Measurements from ENCODE around the gene DNAH6. TPM values are rescaled to one million over a fixed set of nuclear protein-coding genes. Genes with fewer than 3 reads are reported as not detected.

DNAH6 gene
- total and polyA plus RNA-seq, 2 of the 8 experiments (the other 6 are each of a cell fraction or from before 2014, with no cell fraction given): 0.06 to 0.43 TPM

DNA sequence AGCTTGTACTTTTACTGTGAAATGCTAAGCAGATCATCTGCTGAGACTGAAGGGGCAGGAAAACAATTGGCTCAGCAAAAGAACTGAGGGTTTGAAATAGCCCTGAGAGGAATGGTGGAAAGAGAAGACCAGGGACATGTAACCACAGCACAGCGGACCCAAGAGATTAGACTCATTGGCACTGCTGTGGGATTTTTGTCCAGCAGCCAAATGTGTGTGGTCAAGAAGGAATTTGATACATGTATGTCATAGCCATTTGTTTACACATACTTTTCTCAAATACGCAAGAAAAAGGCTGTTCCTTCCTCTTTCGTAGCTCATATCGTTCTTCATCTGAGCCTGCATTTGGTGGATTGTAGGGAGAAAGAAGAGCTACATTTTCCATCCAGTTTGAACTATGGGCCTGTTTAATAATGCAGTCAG lies 290.8 kb downstream of the DNAH6 start:
- H2AK5ac ChIP-seq (ENCODE audit: low read depth, low read length): no peak overlapping the region
- H3K23me2 ChIP-seq (ENCODE audit: low read depth, low read length): no peaks in the 10 kb centered on the region
- H3K4ac ChIP-seq (replicated peaks; ENCODE audit: insufficient read length, low read depth, low read length): no peak overlapping the region
- TF ChIP-seq KDM1A (IDR thresholded peaks at IDR 0.05; ENCODE audit: borderline replicate concordance, low read length): no peak
- no peak for TF ChIP-seq KDM5A (IDR thresholded peaks at IDR 0.05; ENCODE audit: low read length)
- WGBS, 2 experiments (ENCODE audit: extremely low coverage in 1 of 2, insufficient coverage in 1 of 2, insufficient read length in 1 of 2, insufficient replicate concordance in 2 of 2, low coverage in 1 of 2, low lambda C conversion rate in 2 of 2, missing lambda C conversion rate in 1 of 2): 87% methylated on average over 4 of the region's 4 CpGs; no CpG with 5 or more reads in 1 of the 2 experiments
- H2AFZ ChIP-seq (ENCODE audit: low read length): no peak overlapping the region
- H3K18ac ChIP-seq (ENCODE audit: extremely low read depth, low read length): no peak overlapping the region
- no peak overlapping the region; the same call in 1 of the 2 replicates for H2BK20ac ChIP-seq (ENCODE audit: low read length)
- H2BK15ac ChIP-seq (ENCODE audit: low read length): no peak overlapping the region
- no peak overlapping the region for H3K56ac ChIP-seq (replicated peaks; ENCODE audit: insufficient read length, low read depth, low read length)
- H4K20me1 ChIP-seq (replicated peaks in 1 of 2; ENCODE audit: control insufficient read depth in 1 of 2, insufficient read depth in 2 of 2, low read length in 2 of 2): no peaks in the 10 kb centered on the region
- no peak overlapping the region for H4K8ac ChIP-seq (ENCODE audit: extremely low read depth, insufficient read depth, low read length)
- no peak overlapping the region for H4K5ac ChIP-seq (ENCODE audit: insufficient read length, low read depth, low read length)
- H3K4me2 ChIP-seq (ENCODE audit: insufficient read depth in 1 of 2, low read depth in 2 of 2, low read length in 2 of 2): no peak overlapping the region
- no peak overlapping the region for H3K4me3 ChIP-seq (ENCODE audit: extremely low read depth in 1 of 4, insufficient read depth in 2 of 4, low read depth in 3 of 4, low read length in 4 of 4)
- H3K79me1 ChIP-seq (ENCODE audit: low read depth, low read length): no peaks in the 10 kb centered on the region
- no peak overlapping the region for H3K14ac ChIP-seq (ENCODE audit: insufficient read length)
- FAIRE-seq (no peak), DNase-seq (ENCODE audit: low read depth in 1 of 2, low spot score in 2 of 2) (no peak)
- H3K23ac ChIP-seq (ENCODE audit: insufficient read length): no peak overlapping the region
- no peaks in the 10 kb centered on the region for H3K4me1 ChIP-seq (replicated peaks in 1 of 4; ENCODE audit: control insufficient read depth in 3 of 4, insufficient read depth in 4 of 4, low read length in 3 of 4)
- no peaks in the 10 kb centered on the region for H3K9me3 ChIP-seq (ENCODE audit: insufficient read depth in 2 of 2, low read depth in 1 of 2, low read length in 1 of 2)
- ChIA-PET POLR2A (ENCODE audit: partially characterized antibody) (interaction anchor here (0.6 kb wide), 1 partner anchor 45 kb away, joined by 3 read pairs; no protein-coding TSS in a partner anchor), CTCF (ENCODE audit: partially characterized antibody) (interaction anchor here (1.7 kb wide), 1 partner anchor 51 kb away, joined by 3 read pairs; no protein-coding TSS in a partner anchor)
- H2BK5ac ChIP-seq (ENCODE audit: low read depth, low read length): no peak overlapping the region
- H3K9ac ChIP-seq (replicated peaks in 1 of 4; ENCODE audit: extremely low read depth in 1 of 4, low read depth in 3 of 4, low read length in 3 of 4): no peak overlapping the region
- no peaks in the 10 kb centered on the region for H3K79me2 ChIP-seq (ENCODE audit: control insufficient read depth in 1 of 2, insufficient read depth in 2 of 2, low read length in 2 of 2)
- H3K36me3 ChIP-seq (ENCODE audit: control insufficient read depth in 2 of 4, insufficient read depth in 4 of 4, low read length in 3 of 4): no peaks in the 10 kb centered on the region
- H3K27me3 ChIP-seq (replicated peaks in 1 of 4; ENCODE audit: control insufficient read depth in 3 of 4, extremely low read depth in 1 of 4, insufficient read depth in 3 of 4, low read length in 3 of 4): no peaks in the 10 kb centered on the region
- H2BK120ac ChIP-seq (replicated peaks; ENCODE audit: low read depth, low read length): no peak overlapping the region
- no peak overlapping the region for H4K91ac ChIP-seq (replicated peaks; ENCODE audit: insufficient read length, low read length)
- no peak overlapping the region for H3K27ac ChIP-seq (ENCODE audit: low read depth, low read length)
- no peak overlapping the region for H2BK12ac ChIP-seq (ENCODE audit: low read depth, low read length)
